Measurements from ENCODE around the gene FAM98C.

FAM98C gene

GRCh38 chr19:38383184-38383583, 19.7 kb upstream of the FAM98C start:
- Histone ChIP-seq H3K9me3 (ENCODE audit: severe bottlenecking) (no peaks in the 10 kb centered on the region), H3K4me3 (ENCODE audit: low read depth, low read length) (no peak overlapping the region), H3K36me3 (peaks cover 58% of the 10 kb centered on the region), H3K27me3 (ENCODE audit: insufficient read depth, low read depth, severe bottlenecking) (no peaks in the 10 kb centered on the region), H3K27ac (no peak overlapping the region)
- no peak for DNase-seq
- no peak for TF ChIP-seq CTCF (IDR thresholded peaks at IDR 0.05; ENCODE audit: low read depth, low read length)

GRCh38 chr19:38383743-38384142, 19.1 kb upstream of the FAM98C start:
- Histone ChIP-seq H3K9me3 (ENCODE audit: severe bottlenecking) (no peaks in the 10 kb centered on the region), H3K36me3 (peaks cover 57% of the 10 kb centered on the region), H3K27me3 (ENCODE audit: insufficient read depth, low read depth, severe bottlenecking) (no peaks in the 10 kb centered on the region), H3K4me3 (ENCODE audit: low read depth, low read length) (no peak overlapping the region), H3K27ac (no peak overlapping the region)
- DNase-seq, result no peak
- no peak for TF ChIP-seq CTCF (IDR thresholded peaks at IDR 0.05; ENCODE audit: low read depth, low read length)

GRCh38 chr19:38384209-38385027, 18.5 kb upstream of the FAM98C start:
- peak overlapping the region; percentile 33; the same call in 1 of the 2 replicates for H3K27ac ChIP-seq
- peak; percentile 77 for TF ChIP-seq CTCF (IDR thresholded peaks at IDR 0.05; ENCODE audit: low read depth, low read length)
- peaks cover 50% of the 10 kb centered on the region for H3K36me3 ChIP-seq
- H3K27me3 ChIP-seq (ENCODE audit: insufficient read depth, low read depth, severe bottlenecking), result no peaks in the 10 kb centered on the region
- no peaks in the 10 kb centered on the region for H3K9me3 ChIP-seq (ENCODE audit: severe bottlenecking)
- no peak overlapping the region for H3K4me3 ChIP-seq (ENCODE audit: low read depth, low read length)
- peak; percentile 47 for DNase-seq

GRCh38 chr19:38385057-38385803, 17.7 kb upstream of the FAM98C start:
- Histone ChIP-seq H3K27ac (no peak overlapping the region), H3K9me3 (ENCODE audit: severe bottlenecking) (no peaks in the 10 kb centered on the region), H3K4me3 (ENCODE audit: low read depth, low read length) (no peak overlapping the region), H3K27me3 (ENCODE audit: insufficient read depth, low read depth, severe bottlenecking) (no peaks in the 10 kb centered on the region), H3K36me3 (peaks cover 44% of the 10 kb centered on the region)
- TF ChIP-seq CTCF (IDR thresholded peaks at IDR 0.05; ENCODE audit: low read depth, low read length), result no peak
- no peak for DNase-seq

- no peak for DNase-seq
- peaks cover 40% of the 10 kb centered on the region for H3K36me3 ChIP-seq
- TF ChIP-seq CTCF (IDR thresholded peaks at IDR 0.05; ENCODE audit: low read depth, low read length), result no peak
- no peak overlapping the region for H3K4me3 ChIP-seq (ENCODE audit: low read depth, low read length)
- H3K9me3 ChIP-seq (ENCODE audit: severe bottlenecking), result no peaks in the 10 kb centered on the region
- no peaks in the 10 kb centered on the region for H3K27me3 ChIP-seq (ENCODE audit: insufficient read depth, low read depth, severe bottlenecking)
- H3K27ac ChIP-seq, result no peak overlapping the region
These were observed 17.1 kb upstream of the FAM98C start for GRCh38 chr19:38385804-38386257.

Measured in WERI-Rb-1 (cell line).